HEK293 (cell line): Measurements from ENCODE around the gene ODAD3.

Experiments used
- CTCF ChIA-PET: fragments of 350-600 bp; formaldehyde crosslinking; extraction: SDS; loops from one replicate; lab custom pipeline; 2021; ENCODE audit warnings: antibody characterized with exemption; lab: Yijun Ruan, JAX
- POLR2A ChIA-PET: fragments of 300-600 bp; formaldehyde crosslinking; extraction: SDS; loops from one replicate; lab custom pipeline; 2020; ENCODE audit warnings: antibody characterized with exemption, inconsistent platforms; lab: Yijun Ruan, JAX
- H3K27ac ChIP-seq: fragments of 200-500 bp; sonication (Bioruptor generic); 2 replicates; pipeline ENCODE4 v1.5.1; 2014; ENCODE audit warnings: low read depth, low read length, control low read depth, inconsistent platforms; ENCODE audit errors: extremely low read depth
- H3K36me3 ChIP-seq, 2 experiments: fragments of 200-500 bp in 1 of 2; sonication (Bioruptor generic) in 1 of 2; 1 replicate in 1 of 2; 2 replicates in 1 of 2; pipeline ENCODE4 v1.5.1; 2014 to 2017; ENCODE audit warnings: inconsistent platforms in 2 of 2, low read length in 2 of 2; ENCODE audit not compliant: control insufficient read depth in 2 of 2, insufficient read depth in 1 of 2
- H3K4me1 ChIP-seq: fragments of 200-500 bp; sonication (Bioruptor generic); 2 replicates; pipeline ENCODE4 v1.5.1; 2014; ENCODE audit warnings: mild to moderate bottlenecking, low read length, inconsistent platforms; ENCODE audit not compliant: control insufficient read depth, insufficient read depth
- H3K4me3 ChIP-seq: 2 replicates; pipeline ENCODE4 v1.5.1; 2011; ENCODE audit warnings: low read depth, mild to moderate bottlenecking, control low read depth, low read length, moderate library complexity
- H3K9me3 ChIP-seq: fragments of 200-500 bp; sonication (Bioruptor generic); 2 replicates; pipeline ENCODE4 v1.5.1; 2014; ENCODE audit warnings: low read depth, low read length, inconsistent platforms; ENCODE audit not compliant: control insufficient read depth, insufficient read depth
- HOXC10 ChIP-seq: sonication (generic); formaldehyde crosslinking; IDR thresholded peaks from 2 replicates; pipeline ENCODE4 v1.8.1; 2023; ENCODE audit warnings: mild to moderate bottlenecking, missing genetic modification reagents
- MZF1 ChIP-seq: fragments of 450-650 bp; formaldehyde crosslinking; IDR thresholded peaks from 2 replicates; pipeline ENCODE4 v1.5.1; 2017; ENCODE audit warnings: missing biosample characterization, missing genetic modification characterization, borderline replicate concordance
- OVOL3 ChIP-seq: fragments of 450-650 bp; formaldehyde crosslinking; IDR thresholded peaks from 2 replicates; pipeline ENCODE4 v1.5.1; 2016; ENCODE audit warnings: missing biosample characterization, missing genetic modification characterization
- ZBTB1 ChIP-seq: fragments of 450-650 bp; formaldehyde crosslinking; IDR thresholded peaks from 2 replicates; pipeline ENCODE4 v1.5.1; 2016; ENCODE audit warnings: missing biosample characterization, missing genetic modification characterization
- ZBTB8A ChIP-seq: fragments of 450-650 bp; formaldehyde crosslinking; IDR thresholded peaks from 2 replicates; pipeline ENCODE4 v1.5.1; 2016; ENCODE audit warnings: missing biosample characterization, missing genetic modification characterization
- ZEB2 ChIP-seq: fragments of 450-650 bp; formaldehyde crosslinking; IDR thresholded peaks from 2 replicates; pipeline ENCODE4 v1.5.1; 2016; ENCODE audit warnings: missing biosample characterization, missing genetic modification characterization
- ZFHX2 ChIP-seq: fragments of 450-650 bp; formaldehyde crosslinking; conservative IDR thresholded peaks from 2 replicates; pipeline ENCODE4 v1.5.1; 2016; ENCODE audit warnings: missing biosample characterization, missing genetic modification characterization
- ZNF121 ChIP-seq: fragments of 450-650 bp; formaldehyde crosslinking; IDR thresholded peaks from 2 replicates; pipeline ENCODE4 v1.5.1; 2016; ENCODE audit warnings: missing biosample characterization, missing genetic modification characterization
- ZNF138 ChIP-seq: fragments of 450-650 bp; formaldehyde crosslinking; IDR thresholded peaks from 2 replicates; pipeline ENCODE4 v1.5.1; 2016; ENCODE audit warnings: missing biosample characterization, missing genetic modification characterization, borderline replicate concordance
- ZNF140 ChIP-seq: fragments of 450-650 bp; formaldehyde crosslinking; IDR thresholded peaks from 2 replicates; pipeline ENCODE4 v1.5.1; 2016; ENCODE audit warnings: missing biosample characterization, missing genetic modification characterization
- ZNF2 ChIP-seq: fragments of 450-650 bp; formaldehyde crosslinking; IDR thresholded peaks from 2 replicates; pipeline ENCODE4 v1.5.1; 2016; ENCODE audit warnings: missing biosample characterization, missing genetic modification characterization
- ZNF221 ChIP-seq: fragments of 450-650 bp; formaldehyde crosslinking; IDR thresholded peaks from 2 replicates; pipeline ENCODE4 v1.5.1; 2017; ENCODE audit warnings: missing biosample characterization, missing genetic modification characterization, borderline replicate concordance
- ZNF354C ChIP-seq: fragments of 450-650 bp; formaldehyde crosslinking; IDR thresholded peaks from 2 replicates; pipeline ENCODE4 v1.5.1; 2016; ENCODE audit warnings: missing biosample characterization, missing genetic modification characterization, low read depth, borderline replicate concordance
- ZNF366 ChIP-seq: fragments of 450-650 bp; formaldehyde crosslinking; conservative IDR thresholded peaks from 2 replicates; pipeline ENCODE4 v1.5.1; 2016; ENCODE audit warnings: missing biosample characterization, missing genetic modification characterization
- ZNF37A ChIP-seq: fragments of 450-650 bp; IDR thresholded peaks from 2 replicates; pipeline ENCODE4 v1.5.1; 2018; ENCODE audit warnings: missing biosample characterization, missing genetic modification characterization
- ZNF530 ChIP-seq: fragments of 450-650 bp; formaldehyde crosslinking; IDR thresholded peaks from 2 replicates; pipeline ENCODE4 v1.5.1; 2016; ENCODE audit warnings: low read depth, missing biosample characterization, missing genetic modification characterization
- ZNF596 ChIP-seq: fragments of 450-650 bp; IDR thresholded peaks from 2 replicates; pipeline ENCODE4 v1.5.0; 2018; ENCODE audit warnings: missing biosample characterization, mild to moderate bottlenecking, missing genetic modification characterization, moderate library complexity
- ZNF654 ChIP-seq: fragments of 450-650 bp; formaldehyde crosslinking; IDR thresholded peaks from 2 replicates; pipeline ENCODE4 v1.5.1; 2016; ENCODE audit warnings: low read depth, missing biosample characterization, missing genetic modification characterization
- ZNF785 ChIP-seq: fragments of 450-650 bp; formaldehyde crosslinking; IDR thresholded peaks from 2 replicates; pipeline ENCODE4 v1.5.1; 2016; ENCODE audit warnings: missing biosample characterization, missing genetic modification characterization
- ZSCAN16 ChIP-seq: fragments of 450-650 bp; formaldehyde crosslinking; IDR thresholded peaks from 2 replicates; pipeline ENCODE4 v1.5.1; 2016; ENCODE audit warnings: missing biosample characterization, missing genetic modification characterization
- ZSCAN23 ChIP-seq: fragments of 450-650 bp; formaldehyde crosslinking; IDR thresholded peaks from 2 replicates; pipeline ENCODE4 v1.5.1; 2016; ENCODE audit warnings: missing biosample characterization, missing genetic modification characterization
- TF ChIP-seq, protein P1 (sequence below): fragments of 450-650 bp; formaldehyde crosslinking; IDR thresholded peaks from 2 replicates; pipeline ENCODE4 v1.5.1; 2016; ENCODE audit warnings: missing biosample characterization, missing genetic modification characterization
- TF ChIP-seq, protein P2 (sequence below): fragments of 450-650 bp; formaldehyde crosslinking; IDR thresholded peaks from 2 replicates; pipeline ENCODE4 v1.5.1; 2016; ENCODE audit warnings: missing biosample characterization, missing genetic modification characterization
- TF ChIP-seq, protein P3 (sequence below): sonication (generic); formaldehyde crosslinking; IDR thresholded peaks from 2 replicates; pipeline ENCODE4 v1.8.1; 2022; ENCODE audit warnings: mild to moderate bottlenecking, moderate library complexity, missing genetic modification reagents

The ODAD3 gene

GRCh38 chr19:11400798-11401197, 34.1 kb downstream of the ODAD3 start (continued):
- TF ChIP-seq, protein P1, sequence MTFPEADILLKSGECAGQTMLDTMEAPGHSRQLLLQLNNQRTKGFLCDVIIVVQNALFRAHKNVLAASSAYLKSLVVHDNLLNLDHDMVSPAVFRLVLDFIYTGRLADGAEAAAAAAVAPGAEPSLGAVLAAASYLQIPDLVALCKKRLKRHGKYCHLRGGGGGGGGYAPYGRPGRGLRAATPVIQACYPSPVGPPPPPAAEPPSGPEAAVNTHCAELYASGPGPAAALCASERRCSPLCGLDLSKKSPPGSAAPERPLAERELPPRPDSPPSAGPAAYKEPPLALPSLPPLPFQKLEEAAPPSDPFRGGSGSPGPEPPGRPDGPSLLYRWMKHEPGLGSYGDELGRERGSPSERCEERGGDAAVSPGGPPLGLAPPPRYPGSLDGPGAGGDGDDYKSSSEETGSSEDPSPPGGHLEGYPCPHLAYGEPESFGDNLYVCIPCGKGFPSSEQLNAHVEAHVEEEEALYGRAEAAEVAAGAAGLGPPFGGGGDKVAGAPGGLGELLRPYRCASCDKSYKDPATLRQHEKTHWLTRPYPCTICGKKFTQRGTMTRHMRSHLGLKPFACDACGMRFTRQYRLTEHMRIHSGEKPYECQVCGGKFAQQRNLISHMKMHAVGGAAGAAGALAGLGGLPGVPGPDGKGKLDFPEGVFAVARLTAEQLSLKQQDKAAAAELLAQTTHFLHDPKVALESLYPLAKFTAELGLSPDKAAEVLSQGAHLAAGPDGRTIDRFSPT, result no peak
- TF ChIP-seq ZNF140, result peak; percentile 84
- TF ChIP-seq ZSCAN16, result no peak
- 0 out of 2 replicates have a peak, but pooled peaks have one; percentile 31 for TF ChIP-seq ZBTB1 (tag by site-specific recombination)
- TF ChIP-seq ZNF37A (tag by site-specific recombination), result no peak
- TF ChIP-seq OVOL3 (tag by site-specific recombination), result no peak
- TF ChIP-seq ZNF530 (tag by site-specific recombination), result 0 out of 2 replicates have a peak, but pooled peaks have one; percentile 69
- TF ChIP-seq ZEB2, result 0 out of 2 replicates have a peak, but pooled peaks have one; percentile 11
- no peak for TF ChIP-seq ZNF354C (tag by site-specific recombination)

DNA sequence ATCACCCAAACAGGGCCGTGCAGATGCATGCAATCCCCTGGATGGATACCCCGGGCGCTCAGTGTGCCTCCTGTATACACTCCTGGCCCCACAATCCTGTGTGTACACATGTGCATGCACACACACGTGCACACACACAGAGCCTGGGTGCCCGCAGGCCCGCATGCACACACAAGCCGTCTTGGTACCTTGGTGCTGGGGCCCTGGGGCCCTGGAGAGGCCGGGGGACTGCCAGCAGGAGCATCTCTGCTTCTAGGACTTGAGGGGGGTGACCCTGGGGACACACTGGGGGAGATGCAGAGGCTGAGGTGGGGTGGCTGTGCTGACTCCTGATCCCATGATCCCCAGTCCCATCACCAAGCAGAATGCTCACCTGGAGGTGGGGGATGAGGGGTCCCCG, 35.3 kb downstream of the ODAD3 start:
- no peak overlapping the region for H3K27ac ChIP-seq
- POLR2A ChIA-PET, result no interaction called here
- TF ChIP-seq ZFHX2 (tag by site-specific recombination) (no peak), ZBTB8A (tag by site-specific recombination) (no peak), ZNF121 (tag by site-specific recombination) (no peak), ZNF654 (no peak), ZNF138 (tag by site-specific recombination) (no peak), ZNF221 (no peak), MZF1 (tag by site-specific recombination) (no peak), ZSCAN23 (no peak), ZNF785 (tag by site-specific recombination) (no peak), ZNF596 (tag by site-specific recombination) (no peak), HOXC10 (CRISPR knock-in tag) (no peak), ZNF366 (tag by site-specific recombination) (no peak), ZNF2 (tag by site-specific recombination) (no peak)
- TF ChIP-seq, protein P2, sequence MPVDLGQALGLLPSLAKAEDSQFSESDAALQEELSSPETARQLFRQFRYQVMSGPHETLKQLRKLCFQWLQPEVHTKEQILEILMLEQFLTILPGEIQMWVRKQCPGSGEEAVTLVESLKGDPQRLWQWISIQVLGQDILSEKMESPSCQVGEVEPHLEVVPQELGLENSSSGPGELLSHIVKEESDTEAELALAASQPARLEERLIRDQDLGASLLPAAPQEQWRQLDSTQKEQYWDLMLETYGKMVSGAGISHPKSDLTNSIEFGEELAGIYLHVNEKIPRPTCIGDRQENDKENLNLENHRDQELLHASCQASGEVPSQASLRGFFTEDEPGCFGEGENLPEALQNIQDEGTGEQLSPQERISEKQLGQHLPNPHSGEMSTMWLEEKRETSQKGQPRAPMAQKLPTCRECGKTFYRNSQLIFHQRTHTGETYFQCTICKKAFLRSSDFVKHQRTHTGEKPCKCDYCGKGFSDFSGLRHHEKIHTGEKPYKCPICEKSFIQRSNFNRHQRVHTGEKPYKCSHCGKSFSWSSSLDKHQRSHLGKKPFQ (tag by site-specific recombination), result no peak
- TF ChIP-seq, protein P3, sequence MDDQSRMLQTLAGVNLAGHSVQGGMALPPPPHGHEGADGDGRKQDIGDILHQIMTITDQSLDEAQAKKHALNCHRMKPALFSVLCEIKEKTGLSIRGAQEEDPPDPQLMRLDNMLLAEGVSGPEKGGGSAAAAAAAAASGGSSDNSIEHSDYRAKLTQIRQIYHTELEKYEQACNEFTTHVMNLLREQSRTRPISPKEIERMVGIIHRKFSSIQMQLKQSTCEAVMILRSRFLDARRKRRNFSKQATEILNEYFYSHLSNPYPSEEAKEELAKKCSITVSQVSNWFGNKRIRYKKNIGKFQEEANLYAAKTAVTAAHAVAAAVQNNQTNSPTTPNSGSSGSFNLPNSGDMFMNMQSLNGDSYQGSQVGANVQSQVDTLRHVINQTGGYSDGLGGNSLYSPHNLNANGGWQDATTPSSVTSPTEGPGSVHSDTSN (CRISPR knock-in tag), result no peak
- TF ChIP-seq, all 188 proteins: peak for 0
- H3K4me1 ChIP-seq, result no peaks in the 10 kb centered on the region
- no peaks in the 10 kb centered on the region for H3K9me3 ChIP-seq
- CTCF ChIA-PET, result interaction anchor here (0.9 to 1.6 kb wide), 2 partner anchors 16 to 19 kb away, joined by 3 to 8 read pairs; no protein-coding TSS in a partner anchor
- H3K36me3 ChIP-seq, result no peaks in the 10 kb centered on the region
- no peak overlapping the region for H3K4me3 ChIP-seq
